K562 (cell line): Measurements from ENCODE around the gene FBLIM1. TPM values are rescaled to one million over a fixed set of nuclear protein-coding genes. Genes with fewer than 3 reads are reported as not detected.
A peak's percentile ranks its signal among the peaks of the same experiment; 100 is the strongest.

Source experiments
- CC2D1A ChIP-seq: fragments of 450-650 bp; IDR thresholded peaks from 2 replicates; pipeline ENCODE4 v1.6.1; 2017; ENCODE audit warnings: mild to moderate bottlenecking
- CEBPZ ChIP-seq: fragments of 150-350 bp; IDR thresholded peaks from 2 replicates; pipeline ENCODE4 v1.6.1; 2014; ENCODE audit warnings: low read depth, mild to moderate bottlenecking, low read length, borderline replicate concordance
- CHCHD3 ChIP-seq: fragments of 250-450 bp; sonication (Bioruptor Pico); IDR thresholded peaks from 2 replicates; pipeline ENCODE4 v2.1.2; 2022; ENCODE audit warnings: mild to moderate bottlenecking
- JUNB ChIP-seq: fragments of 450-650 bp; formaldehyde crosslinking; conservative IDR thresholded peaks from 2 replicates; pipeline ENCODE4 v1.4.0; 2020; ENCODE audit warnings: mild to moderate bottlenecking
- NCOA4 ChIP-seq: fragments of 450-650 bp; IDR thresholded peaks from 2 replicates; pipeline ENCODE4 v1.6.1; 2018; ENCODE audit warnings: mild to moderate bottlenecking; ENCODE audit not compliant: partially characterized antibody
- ZBTB11 ChIP-seq, 3 experiments: fragments of 200-800 bp in 1 of 3; fragments of 250-450 bp in 1 of 3; fragments of 450-650 bp in 1 of 3; sonication (Bioruptor Pico) in 1 of 3; sonication (Bioruptor generic) in 1 of 3; formaldehyde crosslinking in 1 of 3; IDR thresholded peaks; 2 replicates each; pipeline versions ENCODE4 v1.6.1 to v1.8.0; 2016 to 2022; ENCODE audit warnings: mild to moderate bottlenecking in 2 of 3, missing genetic modification characterization in 2 of 3, missing compliant biosample characterization in 1 of 3, moderate library complexity in 1 of 3
- ZBTB8A ChIP-seq: fragments of 450-650 bp; IDR thresholded peaks from 2 replicates; pipeline ENCODE4 v1.6.1; 2018; ENCODE audit warnings: mild to moderate bottlenecking, moderate library complexity; ENCODE audit not compliant: partially characterized antibody
- ZNF174 ChIP-seq: fragments of 250-450 bp; sonication (Bioruptor Pico); IDR thresholded peaks from 2 replicates; pipeline ENCODE4 v1.4.0; 2020; ENCODE audit warnings: mild to moderate bottlenecking
- ZNF592 ChIP-seq: fragments of 450-650 bp; IDR thresholded peaks from 2 replicates; pipeline ENCODE4 v1.6.1; 2017; ENCODE audit warnings: antibody characterized with exemption, mild to moderate bottlenecking
- polyA plus RNA-seq, 8 experiments: library from polyadenylated mRNA; depleted of rRNA in 4 of 8; stranded (reverse) in 5 of 8; unstranded in 3 of 8; fragments of >200 nt; fragmentation: Nextera tagmentation in 2 of 8; fragmentation: Illumina TruSeq in 1 of 8; extraction: Ambion mirVana in 2 of 8; extraction: Trizol in 1 of 8; gene quantifications; 2 replicates each; pipeline versions ENCODE4 v1.2.1 to v1.2.3, GENCODE V29; 2011 to 2014; ENCODE audit warnings: inconsistent platforms in 1 of 8, missing spikeins in 1 of 8
- total RNA-seq, 7 experiments: library from RNA; depleted of rRNA in 6 of 7; stranded (reverse); fragments of >200 nt in 6 of 7; fragmentation: Illumina TruSeq in 2 of 7; extraction: Trizol in 2 of 7; gene quantifications; 2 replicates each; pipeline versions ENCODE4 v1.2.1 to v1.2.3, GENCODE V29; 2011 to 2021; ENCODE audit warnings: low replicate concordance in 1 of 7
- TF ChIP-seq, protein P1 (sequence below): fragments of 250-450 bp; sonication (Bioruptor Pico); IDR thresholded peaks from 2 replicates; pipeline ENCODE4 v1.8.0; 2021; ENCODE audit warnings: moderate library complexity, mild to moderate bottlenecking, inconsistent platforms
- TF ChIP-seq, protein P2 (sequence below): sonication (generic); formaldehyde crosslinking; IDR thresholded peaks from 2 replicates; pipeline ENCODE4 v1.8.1; 2022; ENCODE audit warnings: missing genetic modification reagents

The FBLIM1 gene
- total and polyA plus RNA-seq, 9 of the 15 experiments (the other 6 are each of a cell fraction or from before 2014, with no cell fraction given) = 0.14 to 0.24 TPM; not detected in 7

DNA sequence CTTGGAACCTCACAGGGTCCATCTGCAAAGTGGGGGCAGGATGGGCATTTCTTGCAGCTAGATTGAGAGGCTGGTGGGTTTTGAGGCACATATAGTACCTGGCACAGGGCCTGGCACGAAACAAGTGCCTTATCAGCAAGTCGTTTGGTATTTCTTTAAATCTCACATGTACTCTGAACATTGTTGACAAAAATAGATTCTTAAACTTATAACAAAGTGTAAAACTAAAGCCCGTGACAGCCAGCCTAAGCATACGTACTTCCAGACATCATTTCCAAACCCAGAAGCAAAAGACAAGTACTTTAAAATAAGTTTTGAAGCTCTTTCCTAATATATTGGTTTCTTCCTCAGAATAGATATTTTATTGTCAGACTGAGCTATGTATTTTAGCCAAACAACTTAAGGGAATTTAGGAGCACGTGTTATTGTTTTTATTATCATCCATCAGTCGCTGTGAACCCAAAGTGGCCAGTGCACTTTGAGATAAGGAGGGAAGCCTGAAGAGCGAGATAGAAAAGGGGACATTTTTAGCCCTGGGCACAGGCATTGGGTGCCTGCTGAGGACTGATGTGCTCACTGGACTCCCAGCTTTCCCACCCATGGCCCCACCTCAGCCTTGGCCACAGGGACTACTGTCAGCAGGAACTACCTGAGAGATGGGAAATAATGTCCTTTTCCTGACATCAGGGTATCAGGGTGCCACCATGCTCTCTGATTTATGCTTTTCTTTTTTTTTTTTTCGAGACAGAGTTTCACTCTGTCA lies 3.0 kb downstream of the FBLIM1 start (continued):
- TF ChIP-seq CEBPZ = no peak
- 0 out of 6 replicates have a peak, but pooled peaks of 1 of the 3 experiments have one; percentile 23 for TF ChIP-seq ZBTB11 (CRISPR knock-in tag; IDR thresholded peaks at IDR 0.05)
- no peak for TF ChIP-seq ZNF174 (CRISPR knock-in tag)
- no peak for TF ChIP-seq CHCHD3 (CRISPR knock-in tag)
- TF ChIP-seq NCOA4 = no peak
- TF ChIP-seq ZNF592 = no peak
- TF ChIP-seq, protein P1, sequence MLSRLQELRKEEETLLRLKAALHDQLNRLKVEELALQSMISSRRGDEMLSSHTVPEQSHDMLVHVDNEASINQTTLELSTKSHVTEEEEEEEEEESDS (CRISPR knock-in tag) = no peak
- no peak for TF ChIP-seq ZBTB8A
- TF ChIP-seq, protein P2, sequence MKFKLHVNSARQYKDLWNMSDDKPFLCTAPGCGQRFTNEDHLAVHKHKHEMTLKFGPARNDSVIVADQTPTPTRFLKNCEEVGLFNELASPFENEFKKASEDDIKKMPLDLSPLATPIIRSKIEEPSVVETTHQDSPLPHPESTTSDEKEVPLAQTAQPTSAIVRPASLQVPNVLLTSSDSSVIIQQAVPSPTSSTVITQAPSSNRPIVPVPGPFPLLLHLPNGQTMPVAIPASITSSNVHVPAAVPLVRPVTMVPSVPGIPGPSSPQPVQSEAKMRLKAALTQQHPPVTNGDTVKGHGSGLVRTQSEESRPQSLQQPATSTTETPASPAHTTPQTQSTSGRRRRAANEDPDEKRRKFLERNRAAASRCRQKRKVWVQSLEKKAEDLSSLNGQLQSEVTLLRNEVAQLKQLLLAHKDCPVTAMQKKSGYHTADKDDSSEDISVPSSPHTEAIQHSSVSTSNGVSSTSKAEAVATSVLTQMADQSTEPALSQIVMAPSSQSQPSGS = no peak
- no peak for TF ChIP-seq JUNB (CRISPR knock-in tag)
- no peak for TF ChIP-seq CC2D1A
